Superior temporal gyrus (tissue), 1 donor: ENCODE results near the gene ITGA7.
A peak's percentile ranks its signal among the peaks of the same experiment; 100 is the strongest.

Experiments
- DNase-seq: peaks from one replicate; pipeline ENCODE4 v3.0.0-alpha.2; 2016; ENCODE audit errors: extremely low spot score

ITGA7 gene

GRCh38 chr12:55736076-55736475 lies 28.4 kb upstream of the ITGA7 start:
- no peak for DNase-seq

- no peak for DNase-seq
Measured at GRCh38 chr12:55734595-55734994, 26.9 kb upstream of the ITGA7 start.

GRCh38 chr12:55733858-55734257 lies 26.2 kb upstream of the ITGA7 start:
- no peak for DNase-seq

DNA sequence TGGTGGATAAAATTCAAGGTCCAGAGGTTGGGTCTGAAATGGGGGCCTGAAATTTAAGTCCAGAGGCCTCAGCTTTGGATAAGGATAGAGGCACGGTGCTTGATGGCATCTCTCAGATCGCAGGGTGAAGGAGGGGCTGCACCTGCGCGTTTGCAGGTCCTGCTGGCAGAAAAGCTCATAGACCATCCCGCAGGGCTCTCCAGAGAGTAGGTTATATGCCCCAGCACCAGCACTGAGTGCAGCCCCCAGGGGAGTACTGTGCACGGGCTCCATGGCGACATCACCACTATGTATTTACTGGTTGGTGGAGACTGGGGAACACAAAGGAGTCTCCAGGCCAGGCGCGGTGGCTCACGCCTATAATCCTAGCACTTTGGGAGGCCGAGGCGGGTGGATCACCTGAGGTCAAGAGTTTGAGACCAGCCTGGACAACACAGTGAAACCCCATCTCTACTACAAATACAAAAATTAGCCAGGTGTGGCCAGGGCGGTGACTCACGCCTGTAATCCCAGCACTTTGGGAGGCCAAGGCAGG lies 25.4 kb upstream of the ITGA7 start:
- DNase-seq, result no peak

GRCh38 chr12:55732288-55732687 lies 24.6 kb upstream of the ITGA7 start:
- no peak for DNase-seq

DNA sequence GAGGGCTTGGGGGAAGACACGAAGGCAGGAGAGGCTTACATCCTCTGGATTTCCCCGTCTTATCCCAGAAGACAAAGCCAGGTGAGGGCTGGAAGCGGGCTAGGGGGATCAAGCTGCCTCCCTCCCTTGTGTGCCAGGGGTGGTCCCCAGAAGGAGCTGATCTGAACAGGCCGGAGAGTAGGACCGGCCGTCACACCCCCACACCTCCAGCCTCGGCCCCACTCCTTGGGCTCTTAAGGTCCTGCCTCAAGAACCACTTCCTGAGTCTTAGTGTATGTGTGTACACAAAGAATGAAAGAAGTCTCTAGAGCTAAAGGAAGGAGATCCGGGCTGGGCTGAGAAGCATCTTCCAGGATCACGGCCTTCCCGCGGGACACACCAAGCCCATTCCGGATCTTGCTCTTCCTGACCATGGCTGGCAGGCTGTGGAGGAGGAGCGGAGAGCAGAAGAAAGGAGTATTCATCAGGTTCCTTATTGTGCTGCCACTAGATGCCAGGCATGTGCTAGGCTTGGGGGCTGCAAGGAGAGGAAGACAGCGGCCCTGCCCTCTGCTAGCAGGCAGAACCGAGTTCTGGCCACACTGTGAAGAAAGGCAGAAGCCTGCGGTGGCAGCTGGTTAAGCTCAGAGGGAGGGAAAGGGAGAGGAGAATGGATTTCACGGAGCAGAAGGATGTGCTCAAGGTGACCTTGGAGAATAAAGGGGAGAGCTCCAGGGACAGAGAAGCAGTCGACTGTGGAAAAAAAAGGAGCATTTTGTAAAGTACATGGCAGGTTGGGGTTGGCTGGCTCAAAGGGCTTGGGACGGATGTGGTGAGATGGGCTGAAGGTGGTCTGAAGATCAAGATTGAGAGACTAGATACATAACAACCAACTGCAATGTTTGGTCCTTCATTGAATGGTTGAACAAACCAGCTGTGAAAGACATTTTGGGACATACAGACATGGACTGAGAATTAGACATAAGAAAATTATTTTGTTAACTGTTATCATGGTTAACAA lies 22.4 kb upstream of the ITGA7 start:
- DNase-seq, result peak; percentile 78

- DNase-seq, result peak; percentile 93
Measured at GRCh38 chr12:55728939-55729818, 21.5 kb upstream of the ITGA7 start, which contains the start of gene CD63. CD63 (minus strand) TSS chr12:55729009; CDS start chr12:55728341, 668 bp downstream.

- no peak for DNase-seq
Measured at GRCh38 chr12:55728186-55728938, 20.7 kb upstream of the ITGA7 start.

- no peak for DNase-seq
Measured at GRCh38 chr12:55727643-55728185, 20.0 kb upstream of the ITGA7 start.

- no peak for DNase-seq
Measured at GRCh38 chr12:55726971-55727370, 19.3 kb upstream of the ITGA7 start.

- DNase-seq, result no peak
Measured at GRCh38 chr12:55725556-55725955, 17.9 kb upstream of the ITGA7 start.

DNA sequence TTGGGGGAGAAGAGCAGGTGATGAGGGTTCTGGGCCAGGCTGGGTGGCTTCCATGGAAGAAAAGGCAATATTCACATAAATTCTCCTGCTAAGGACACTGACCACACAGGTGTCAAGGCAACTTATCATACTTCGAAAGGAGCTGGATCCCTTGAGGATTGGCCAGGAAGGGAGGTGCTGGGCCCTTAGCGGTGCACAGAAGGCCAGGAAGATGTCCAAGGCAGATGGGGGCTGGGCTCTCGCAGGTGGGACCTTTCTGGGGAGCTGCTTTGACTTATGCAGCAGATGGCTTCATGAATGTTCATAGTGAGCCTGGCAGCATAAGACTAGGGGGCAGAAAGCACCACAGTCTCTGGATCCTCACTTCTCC lies 17.2 kb upstream of the ITGA7 start:
- no peak for DNase-seq

DNA sequence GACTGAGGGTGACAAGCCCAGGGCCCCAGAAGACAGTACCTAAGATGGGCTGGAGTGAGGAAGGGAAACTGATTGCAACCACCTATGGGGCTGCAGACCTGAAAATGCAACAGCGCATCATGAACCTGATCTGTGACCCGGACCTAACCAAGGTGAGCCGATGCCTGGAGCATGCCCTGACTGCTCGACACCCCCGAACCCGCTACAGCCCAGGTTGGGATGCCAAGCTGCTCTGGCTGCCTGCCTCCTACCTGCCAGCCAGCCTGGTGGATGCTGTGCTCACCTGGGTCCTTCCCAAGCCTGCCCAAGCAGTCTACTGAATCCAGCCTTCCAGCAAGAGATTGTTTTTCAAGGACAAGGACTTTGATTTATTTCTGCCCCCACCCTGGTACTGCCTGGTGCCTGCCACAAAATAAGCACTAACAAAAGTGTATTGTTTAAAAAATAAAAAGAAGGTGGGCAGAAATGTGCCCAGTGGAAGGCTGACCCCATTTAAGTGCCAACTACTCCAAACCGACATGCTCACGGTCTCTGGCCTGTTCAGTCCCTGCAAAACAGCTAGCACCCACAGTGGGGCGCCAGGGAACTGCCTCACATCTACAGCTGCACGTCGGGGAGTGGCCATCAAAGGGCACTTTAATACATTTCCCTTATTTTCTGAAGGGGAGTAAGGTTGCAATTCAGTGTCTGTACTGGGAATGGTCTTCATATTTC lies 16.7 kb upstream of the ITGA7 start:
- DNase-seq, result peak; percentile 74

DNA sequence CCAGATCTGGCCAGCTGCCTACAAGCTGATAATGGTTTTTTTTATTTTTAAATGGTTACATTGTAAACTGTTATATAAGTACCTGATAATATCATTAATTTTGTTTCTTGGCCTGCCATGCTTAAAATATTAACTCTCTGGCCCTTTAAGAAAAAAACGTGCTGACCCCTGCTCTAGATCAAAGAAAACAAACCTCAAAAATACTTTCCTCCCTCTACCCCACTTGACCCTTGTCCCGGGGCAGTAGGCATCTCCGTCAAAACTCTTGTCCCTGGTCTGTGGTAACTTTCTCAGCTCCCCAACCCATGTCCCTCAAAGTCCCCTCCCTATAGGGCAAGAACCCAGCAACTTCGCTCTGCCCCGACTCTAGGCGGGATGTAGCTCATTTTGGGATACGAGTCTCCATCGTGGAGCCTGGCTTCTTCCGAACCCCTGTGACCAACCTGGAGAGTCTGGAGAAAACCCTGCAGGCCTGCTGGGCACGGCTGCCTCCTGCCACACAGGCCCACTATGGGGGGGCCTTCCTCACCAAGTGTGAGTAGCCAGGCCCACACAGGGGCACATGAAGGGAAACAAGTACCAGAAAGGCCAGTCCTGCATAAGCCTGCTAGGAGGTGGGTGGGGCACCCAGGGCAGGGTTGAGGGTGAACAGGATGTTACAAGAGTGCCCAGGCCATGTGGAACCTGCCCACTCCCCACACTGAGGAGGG lies 16.0 kb upstream of the ITGA7 start:
- no peak for DNase-seq

- DNase-seq, result no peak
Measured at GRCh38 chr12:55722948-55723347, 15.2 kb upstream of the ITGA7 start.

DNA sequence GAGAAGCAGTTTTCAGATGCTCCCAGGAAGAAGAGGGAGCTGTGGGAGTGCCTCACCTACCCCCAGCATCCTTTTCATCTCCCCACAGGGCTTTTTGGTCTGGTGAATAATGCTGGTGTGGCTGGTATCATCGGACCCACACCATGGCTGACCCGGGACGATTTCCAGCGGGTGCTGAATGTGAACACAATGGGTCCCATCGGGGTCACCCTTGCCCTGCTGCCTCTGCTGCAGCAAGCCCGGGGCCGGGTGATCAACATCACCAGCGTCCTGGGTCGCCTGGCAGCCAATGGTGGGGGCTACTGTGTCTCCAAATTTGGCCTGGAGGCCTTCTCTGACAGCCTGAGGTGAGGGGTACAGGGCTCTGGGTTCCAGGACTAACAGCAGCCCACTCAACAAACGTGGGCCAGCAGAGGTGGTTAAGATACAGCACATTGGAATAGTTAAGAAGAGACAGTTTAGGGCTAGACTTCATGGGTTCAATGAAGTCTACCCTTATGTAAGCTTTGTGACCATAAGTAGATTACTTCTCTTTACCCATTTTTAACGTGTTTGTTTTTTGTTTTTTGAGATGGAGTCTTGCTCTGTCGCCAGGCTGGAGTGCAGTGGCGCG lies 14.0 kb upstream of the ITGA7 start:
- peak; percentile 9 for DNase-seq

GRCh38 chr12:55720894-55721444 lies 13.3 kb upstream of the ITGA7 start:
- DNase-seq, result peak; percentile 62

DNA sequence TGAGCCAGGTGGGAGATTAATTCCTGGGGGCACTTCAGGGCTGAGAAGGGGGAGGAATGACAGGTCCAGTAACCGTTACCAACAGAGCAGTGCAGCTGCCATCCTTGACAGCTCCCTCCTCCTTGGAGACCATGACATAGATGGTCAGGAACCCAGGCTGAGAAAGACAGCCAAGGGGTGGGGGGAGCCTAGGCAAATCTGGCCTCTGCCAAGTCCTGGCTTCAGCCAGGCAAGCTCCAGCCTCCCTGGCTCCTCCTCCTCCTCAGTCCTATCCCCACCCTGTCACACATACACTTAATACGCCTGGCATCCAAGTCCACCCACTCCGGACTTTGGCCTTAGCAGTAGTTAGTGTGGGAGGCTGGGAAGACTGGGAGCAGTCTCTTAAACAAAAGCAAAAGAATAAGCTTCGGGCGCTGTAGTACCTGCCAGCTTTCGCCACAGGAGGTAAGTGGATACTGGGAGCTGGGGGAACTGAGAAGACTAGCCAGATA lies 12.4 kb upstream of the ITGA7 start, which contains the start of gene RDH5:
RDH5 (plus strand) TSS at position 323 of the 494 bp plus-strand sequence. CDS start 792 bp downstream, outside the sequence.
- peak; percentile 12 for DNase-seq

- no peak for DNase-seq
Measured at GRCh38 chr12:55719371-55719770, 11.7 kb upstream of the ITGA7 start.
